ENCODE data around the gene HYKK.
"Not testable (repeated sequence)": the region's sequence is repeated elsewhere in the genome, so short reads cannot be mapped to it uniquely, and the experiment has no call there.

Gene HYKK

GRCh38 chr15:78506971-78507830 is at the start of gene HYKK:
Gene HYKK, plus strand, starts transcription at chr15:78507577. Its CDS starts 5,512 bp downstream, at chr15:78513089.
- peak; percentile 78 for DNase-seq (ENCODE audit: low spot score)

- DNase-seq (ENCODE audit: low spot score), result no peak
Observed at GRCh38 chr15:78460737-78461136, 46.6 kb upstream of the HYKK start.

- DNase-seq (ENCODE audit: low spot score), result peak; percentile 39
Observed at GRCh38 chr15:78461171-78461888, 46.0 kb upstream of the HYKK start.

GRCh38 chr15:78469031-78469430 is 38.3 kb upstream of the HYKK start:
- DNase-seq (ENCODE audit: low spot score), result no peak

- DNase-seq (ENCODE audit: low spot score), result no peak
Observed at GRCh38 chr15:78477295-78477694, 30.1 kb upstream of the HYKK start.

- DNase-seq (ENCODE audit: low spot score), result no peak
Observed at GRCh38 chr15:78479650-78480049, 27.7 kb upstream of the HYKK start.

- DNase-seq (ENCODE audit: low spot score), result no peak
Observed at GRCh38 chr15:78481917-78482316, 25.5 kb upstream of the HYKK start.

- no peak for DNase-seq (ENCODE audit: low spot score)
Observed at GRCh38 chr15:78492872-78493271, 14.5 kb upstream of the HYKK start.

GRCh38 chr15:78501857-78502256 is 5.5 kb upstream of the HYKK start:
- DNase-seq (ENCODE audit: low spot score), result no peak

- no peak for DNase-seq (ENCODE audit: low spot score)
Observed at GRCh38 chr15:78502641-78503040, 4.7 kb upstream of the HYKK start.

- no peak for DNase-seq (ENCODE audit: low spot score)
Observed at GRCh38 chr15:78507831-78508160, 419 bp downstream of the HYKK start.

GRCh38 chr15:78508272-78508671 is 895 bp downstream of the HYKK start:
- no peak for DNase-seq (ENCODE audit: low spot score)

- DNase-seq (ENCODE audit: low spot score), result peak; percentile 13
Observed at GRCh38 chr15:78509726-78510312, 2.4 kb downstream of the HYKK start.

- not testable (repeated sequence) for DNase-seq (ENCODE audit: low spot score)
Observed at GRCh38 chr15:78520035-78520434, 12.7 kb downstream of the HYKK start.

- DNase-seq (ENCODE audit: low spot score), result no peak
Observed at GRCh38 chr15:78524230-78524629, 16.9 kb downstream of the HYKK start.

GRCh38 chr15:78527325-78527724 is 19.9 kb downstream of the HYKK start:
- DNase-seq (ENCODE audit: low spot score), result no peak

GRCh38 chr15:78533331-78533730 is 26.0 kb downstream of the HYKK start:
- no peak for DNase-seq (ENCODE audit: low spot score)

GRCh38 chr15:78536134-78536533 is 28.8 kb downstream of the HYKK start:
- DNase-seq (ENCODE audit: low spot score), result no peak

- DNase-seq (ENCODE audit: low spot score), result no peak
Observed at GRCh38 chr15:78537266-78537905, 30.0 kb downstream of the HYKK start.

- DNase-seq (ENCODE audit: low spot score), result no peak
Observed at GRCh38 chr15:78538358-78538757, 31.0 kb downstream of the HYKK start.

- not testable (repeated sequence) for DNase-seq (ENCODE audit: low spot score)
Observed at GRCh38 chr15:78539464-78540140, 32.2 kb downstream of the HYKK start.
